PC-9 (cell line): ENCODE data around the gene MAN2A1. TPM values are rescaled to one million over a fixed set of nuclear protein-coding genes. Genes with fewer than 3 reads are reported as not detected.

ENCODE experiments used
- BruUV-seq: library from RNA; stranded (reverse); fragments of 400-500 nt; replicated peaks from 2 replicates; lab custom pipeline; 2021; lab: Mats Ljungman, UMichigan
- CTCF ChIA-PET: fragments of 300-600 bp; sonication (Branson Sonifier 250); formaldehyde crosslinking; loops from one replicate; lab custom pipeline; 2022; ENCODE audit warnings: antibody characterized with exemption; lab: Charles Lee
- POLR2A ChIA-PET: fragments of 300-600 bp; sonication (Branson Sonifier 250); formaldehyde crosslinking; loops from one replicate; lab custom pipeline; 2022; ENCODE audit warnings: antibody characterized with exemption; ENCODE audit not compliant: unreplicated experiment; lab: Charles Lee
- DNase-seq, 2 experiments: peaks; one replicate each; pipeline versions ENCODE4 v3.0.0 to v3.0.0-alpha.2; 2015 to 2022; ENCODE audit warnings: mixed read lengths in 1 of 2
- H2AFZ ChIP-seq: fragments of 200-600 bp; sonication (generic); 2 replicates; pipeline ENCODE4 v1.8.1; 2017; ENCODE audit warnings: antibody characterized with exemption
- H3F3A ChIP-seq: fragments of 200-600 bp; sonication (generic); 2 replicates; pipeline ENCODE4 v1.8.1; 2017; ENCODE audit warnings: antibody characterized with exemption, mild to moderate bottlenecking, low read depth; ENCODE audit not compliant: insufficient read depth
- H3K27ac ChIP-seq: fragments of 200-600 bp; sonication (generic); 2 replicates; pipeline ENCODE4 v1.6.1; 2016; ENCODE audit warnings: mixed run types
- H3K27me3 ChIP-seq: fragments of 200-600 bp; sonication (generic); 2 replicates; pipeline ENCODE4 v1.6.1; 2016; ENCODE audit warnings: low read depth, mixed run types; ENCODE audit not compliant: insufficient read depth
- H3K36me3 ChIP-seq: fragments of 200-600 bp; sonication (generic); 2 replicates; pipeline ENCODE4 v1.6.1; 2016; ENCODE audit warnings: low read depth, mixed run types
- H3K4me1 ChIP-seq: fragments of 200-600 bp; sonication (generic); replicated peaks from 2 replicates; pipeline ENCODE4 v1.6.1; 2016; ENCODE audit warnings: mixed run types; ENCODE audit not compliant: insufficient read depth
- H3K4me2 ChIP-seq: fragments of 200-600 bp; sonication (generic); 2 replicates; pipeline ENCODE4 v1.6.1; 2017; ENCODE audit warnings: mixed run types
- H3K4me3 ChIP-seq: fragments of 200-600 bp; sonication (generic); 2 replicates; pipeline ENCODE4 v1.6.1; 2016; ENCODE audit warnings: mixed run types
- H3K79me2 ChIP-seq: fragments of 200-600 bp; sonication (generic); 2 replicates; pipeline ENCODE4 v1.6.1; 2017; ENCODE audit warnings: low read depth, mixed run types
- H3K9me2 ChIP-seq: fragments of 200-600 bp; sonication (generic); 2 replicates; pipeline ENCODE4 v1.8.1; 2017; ENCODE audit warnings: mild to moderate bottlenecking; ENCODE audit not compliant: insufficient read depth
- H3K9me3 ChIP-seq: fragments of 200-600 bp; sonication (generic); 2 replicates; pipeline ENCODE4 v1.8.1; 2016; ENCODE audit warnings: low read depth; ENCODE audit not compliant: insufficient read depth
- H4K20me1 ChIP-seq: fragments of 200-600 bp; sonication (generic); 2 replicates; pipeline ENCODE4 v1.8.1; 2017; ENCODE audit not compliant: insufficient read depth
- EZH2 ChIP-seq: fragments of 200-600 bp; sonication (generic); IDR thresholded peaks from 2 replicates; pipeline ENCODE4 v1.8.0; 2017; ENCODE audit warnings: antibody characterized with exemption, low read depth
- intact Hi-C: fragments of 100-400 bp; cut with micrococcal nuclease; formaldehyde crosslinking; loops from one replicate; pipeline ENCODE4 v1.10.0; 2022; ENCODE audit not compliant: unreplicated experiment
- total RNA-seq: library from RNA; stranded (reverse); gene quantifications from 2 replicates; pipeline ENCODE4 v1.2.3, GENCODE V29; 2021
- TF ChIP-seq, protein P1 (sequence below): fragments of 200-600 bp; sonication (generic); conservative IDR thresholded peaks from 2 replicates; pipeline ENCODE4 v1.6.1; 2017; ENCODE audit warnings: mixed run types, antibody characterized with exemption, mild to moderate bottlenecking, moderate library complexity

The MAN2A1 gene
- total RNA-seq, 1 experiment from 2014 or later, result 27.3 TPM

- Histone ChIP-seq H3K27ac (no peak overlapping the region), H3K9me3 (no peaks in the 10 kb centered on the region), H3K9me2 (no peaks in the 10 kb centered on the region; the same call in 1 of the 2 replicates), H3K4me2 (no peak overlapping the region), H3K4me1 (no peaks in the 10 kb centered on the region), H3K79me2 (no peaks in the 10 kb centered on the region), H3K4me3 (no peak overlapping the region), H4K20me1 (no peaks in the 10 kb centered on the region), H2AFZ (no peak overlapping the region), H3F3A (no peaks in the 10 kb centered on the region), H3K27me3 (no peaks in the 10 kb centered on the region), H3K36me3 (no peaks in the 10 kb centered on the region)
- TF ChIP-seq, protein P1, sequence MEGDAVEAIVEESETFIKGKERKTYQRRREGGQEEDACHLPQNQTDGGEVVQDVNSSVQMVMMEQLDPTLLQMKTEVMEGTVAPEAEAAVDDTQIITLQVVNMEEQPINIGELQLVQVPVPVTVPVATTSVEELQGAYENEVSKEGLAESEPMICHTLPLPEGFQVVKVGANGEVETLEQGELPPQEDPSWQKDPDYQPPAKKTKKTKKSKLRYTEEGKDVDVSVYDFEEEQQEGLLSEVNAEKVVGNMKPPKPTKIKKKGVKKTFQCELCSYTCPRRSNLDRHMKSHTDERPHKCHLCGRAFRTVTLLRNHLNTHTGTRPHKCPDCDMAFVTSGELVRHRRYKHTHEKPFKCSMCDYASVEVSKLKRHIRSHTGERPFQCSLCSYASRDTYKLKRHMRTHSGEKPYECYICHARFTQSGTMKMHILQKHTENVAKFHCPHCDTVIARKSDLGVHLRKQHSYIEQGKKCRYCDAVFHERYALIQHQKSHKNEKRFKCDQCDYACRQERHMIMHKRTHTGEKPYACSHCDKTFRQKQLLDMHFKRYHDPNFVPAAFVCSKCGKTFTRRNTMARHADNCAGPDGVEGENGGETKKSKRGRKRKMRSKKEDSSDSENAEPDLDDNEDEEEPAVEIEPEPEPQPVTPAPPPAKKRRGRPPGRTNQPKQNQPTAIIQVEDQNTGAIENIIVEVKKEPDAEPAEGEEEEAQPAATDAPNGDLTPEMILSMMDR, result no peak
- TF ChIP-seq EZH2, result no peak
- no TSS peak for BruUV-seq
- DNase-seq, result no peak
- ChIA-PET POLR2A (no interaction called here), CTCF (no interaction called here)
- intact Hi-C loops, result no loop called here
These were observed 30.3 kb downstream of the MAN2A1 start for GRCh38 chr5:109719978-109720377.

- no peaks in the 10 kb centered on the region for H3K79me2 ChIP-seq
- H3K9me3 ChIP-seq, result no peaks in the 10 kb centered on the region
- H3K9me2 ChIP-seq, result no peaks in the 10 kb centered on the region; the same call in 1 of the 2 replicates
- no peaks in the 10 kb centered on the region for H3K36me3 ChIP-seq
- intact Hi-C loops, result no loop called here
- H3K27ac ChIP-seq, result no peak overlapping the region
- POLR2A ChIA-PET, result no interaction called here
- no peak overlapping the region for H3K4me3 ChIP-seq
- H3K27me3 ChIP-seq, result no peaks in the 10 kb centered on the region
- no peaks in the 10 kb centered on the region for H3F3A ChIP-seq
- no peaks in the 10 kb centered on the region for H4K20me1 ChIP-seq
- no TSS peak for BruUV-seq
- no peak overlapping the region for H2AFZ ChIP-seq
- no peaks in the 10 kb centered on the region for H3K4me1 ChIP-seq
- no peak for DNase-seq
- TF ChIP-seq, protein P1, result no peak
- TF ChIP-seq EZH2, result no peak
- CTCF ChIA-PET, result no interaction called here
- no peak overlapping the region for H3K4me2 ChIP-seq
These were observed 32.0 kb downstream of the MAN2A1 start for GRCh38 chr5:109721741-109722140.

DNA sequence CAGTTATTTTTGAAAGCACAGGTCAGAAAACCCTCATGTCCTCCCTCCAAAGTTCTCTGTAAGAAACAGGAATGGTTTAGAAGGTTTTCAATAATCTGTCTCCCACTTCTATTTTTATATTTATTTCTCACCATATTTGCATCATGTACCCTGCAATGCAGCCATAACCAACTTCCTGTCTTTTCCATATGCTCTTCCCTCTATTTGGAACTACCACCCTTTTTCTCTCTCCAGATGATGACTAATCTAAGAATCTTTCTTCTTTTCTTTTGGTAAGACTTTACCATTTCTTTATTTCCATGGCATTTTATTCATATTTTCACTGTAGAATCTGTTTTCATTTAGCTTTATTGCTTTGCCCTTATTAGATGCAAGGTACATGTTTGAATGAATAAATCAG is 33.9 kb downstream of the MAN2A1 start:
- H3K79me2 ChIP-seq, result no peaks in the 10 kb centered on the region
- no peaks in the 10 kb centered on the region for H3K9me3 ChIP-seq
- no peak overlapping the region for H3K27ac ChIP-seq
- no peak for DNase-seq
- POLR2A ChIA-PET, result no interaction called here
- H3K9me2 ChIP-seq, result no peaks in the 10 kb centered on the region; the same call in 1 of the 2 replicates
- no peaks in the 10 kb centered on the region for H3F3A ChIP-seq
- intact Hi-C loops, result no loop called here
- no peak overlapping the region for H3K4me2 ChIP-seq
- H4K20me1 ChIP-seq, result no peaks in the 10 kb centered on the region
- no peaks in the 10 kb centered on the region for H3K4me1 ChIP-seq
- no peak overlapping the region for H3K4me3 ChIP-seq
- H2AFZ ChIP-seq, result no peak overlapping the region
- H3K27me3 ChIP-seq, result no peaks in the 10 kb centered on the region
- TF ChIP-seq, protein P1, result no peak
- no peak for TF ChIP-seq EZH2
- no peaks in the 10 kb centered on the region for H3K36me3 ChIP-seq
- CTCF ChIA-PET, result no interaction called here
- BruUV-seq, result no TSS peak
